Measurements from ENCODE around the gene DEFB129. TPM values are rescaled to one million over a fixed set of nuclear protein-coding genes. Genes with fewer than 3 reads are reported as not detected.

The DEFB129 gene, protein sequence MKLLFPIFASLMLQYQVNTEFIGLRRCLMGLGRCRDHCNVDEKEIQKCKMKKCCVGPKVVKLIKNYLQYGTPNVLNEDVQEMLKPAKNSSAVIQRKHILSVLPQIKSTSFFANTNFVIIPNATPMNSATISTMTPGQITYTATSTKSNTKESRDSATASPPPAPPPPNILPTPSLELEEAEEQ
- not detected in 2 replicates for total RNA-seq (2022)
- Bru-seq, nascent RNA = not detected
- BruChase-seq, experiment 1, labeled RNA remaining after a 6-hour chase = not detected
- BruChase-seq, experiment 2, labeled RNA remaining after a 2-hour chase = not detected
- long read RNA-seq = 0 reads

DNA sequence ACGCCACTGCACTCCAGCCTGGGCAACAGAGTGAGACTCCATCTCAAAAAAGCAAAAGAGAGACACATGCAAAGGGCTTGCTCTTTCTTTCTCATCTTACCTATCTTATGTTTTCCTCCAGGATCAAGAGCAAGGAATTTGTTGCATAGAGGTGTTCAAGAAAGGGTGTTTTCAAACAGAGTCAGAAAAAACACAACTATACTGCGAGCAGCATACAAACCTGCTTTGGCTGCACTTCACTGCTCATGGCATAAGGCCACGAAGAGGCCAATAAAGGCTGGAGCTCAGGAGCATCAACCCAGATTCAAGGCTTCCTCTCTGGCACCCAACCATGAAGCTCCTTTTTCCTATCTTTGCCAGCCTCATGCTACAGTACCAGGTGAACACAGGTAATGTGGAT lies at the start of gene DEFB129:
TSS of gene DEFB129 (plus strand) at position 301 of the 400 bp plus-strand sequence. CDS start at position 332, 31 bp downstream.
- Mint-ChIP-seq H3K36me3 (ENCODE audit: insufficient read depth, unreplicated experiment) (no peaks in the 10 kb centered on the region), H3K4me3 (ENCODE audit: unreplicated experiment) (no peak within 1 kb of the TSS), H3K4me1 (ENCODE audit: insufficient read depth, unreplicated experiment) (no peaks in the 10 kb centered on the region), H3K27ac (ENCODE audit: low read depth, unreplicated experiment) (no peak within 1 kb of the TSS), H3K9me3 (ENCODE audit: unreplicated experiment) (no peaks in the 10 kb centered on the region), H3K27me3 (ENCODE audit: insufficient read depth, unreplicated experiment) (peaks cover 80% of the 10 kb centered on the region)
- CTCF ChIA-PET = interaction anchor here (0.5 to 4.9 kb wide), 5 partner anchors 9 to 104 kb away, joined by 3 to 30 read pairs (median 6); no protein-coding TSS in a partner anchor
- TF ChIP-seq, protein P1, sequence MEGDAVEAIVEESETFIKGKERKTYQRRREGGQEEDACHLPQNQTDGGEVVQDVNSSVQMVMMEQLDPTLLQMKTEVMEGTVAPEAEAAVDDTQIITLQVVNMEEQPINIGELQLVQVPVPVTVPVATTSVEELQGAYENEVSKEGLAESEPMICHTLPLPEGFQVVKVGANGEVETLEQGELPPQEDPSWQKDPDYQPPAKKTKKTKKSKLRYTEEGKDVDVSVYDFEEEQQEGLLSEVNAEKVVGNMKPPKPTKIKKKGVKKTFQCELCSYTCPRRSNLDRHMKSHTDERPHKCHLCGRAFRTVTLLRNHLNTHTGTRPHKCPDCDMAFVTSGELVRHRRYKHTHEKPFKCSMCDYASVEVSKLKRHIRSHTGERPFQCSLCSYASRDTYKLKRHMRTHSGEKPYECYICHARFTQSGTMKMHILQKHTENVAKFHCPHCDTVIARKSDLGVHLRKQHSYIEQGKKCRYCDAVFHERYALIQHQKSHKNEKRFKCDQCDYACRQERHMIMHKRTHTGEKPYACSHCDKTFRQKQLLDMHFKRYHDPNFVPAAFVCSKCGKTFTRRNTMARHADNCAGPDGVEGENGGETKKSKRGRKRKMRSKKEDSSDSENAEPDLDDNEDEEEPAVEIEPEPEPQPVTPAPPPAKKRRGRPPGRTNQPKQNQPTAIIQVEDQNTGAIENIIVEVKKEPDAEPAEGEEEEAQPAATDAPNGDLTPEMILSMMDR (IDR thresholded peaks at IDR 0.05; ENCODE audit: unreplicated experiment) = no peak
- no TSS peak for BruUV-seq (replicated peaks)
- POLR2A ChIA-PET = interaction anchor here (0.6 to 1.3 kb wide), 2 partner anchors 17 to 97 kb away, joined by 3 to 4 read pairs; no protein-coding TSS in a partner anchor
- intact Hi-C loops (cut with micrococcal nuclease) = no loop called here
- no peak for DNase-seq (ENCODE audit: unreplicated experiment)

DNA sequence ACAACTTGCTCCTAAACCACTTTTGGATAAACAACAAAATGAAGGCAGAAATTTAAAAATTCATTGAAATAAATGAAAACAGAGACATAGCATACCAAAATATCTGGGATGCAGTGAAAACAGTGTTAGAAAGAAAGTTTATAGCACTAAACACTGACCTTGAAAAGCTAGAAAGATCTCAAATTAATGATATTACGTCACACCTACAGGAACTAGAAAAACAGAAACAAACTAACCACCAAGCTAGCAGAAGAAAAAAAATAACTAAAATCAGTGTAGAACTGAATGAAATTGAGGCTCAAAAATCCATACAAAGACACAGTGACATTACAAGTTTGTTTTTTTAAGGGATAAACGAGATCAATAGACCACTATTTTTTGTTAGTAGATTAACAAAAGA lies 42.8 kb upstream of the DEFB129 start:
- intact Hi-C loops (cut with micrococcal nuclease) = no loop called here
- no peak for DNase-seq (ENCODE audit: unreplicated experiment)
- no peaks in the 10 kb centered on the region for H3K4me1 Mint-ChIP-seq (ENCODE audit: insufficient read depth, unreplicated experiment)
- no peaks in the 10 kb centered on the region for H3K9me3 Mint-ChIP-seq (ENCODE audit: unreplicated experiment)
- H3K36me3 Mint-ChIP-seq (ENCODE audit: insufficient read depth, unreplicated experiment) = no peaks in the 10 kb centered on the region
- no peak overlapping the region for H3K27ac Mint-ChIP-seq (ENCODE audit: low read depth, unreplicated experiment)
- no peak overlapping the region for H3K4me3 Mint-ChIP-seq (ENCODE audit: unreplicated experiment)
- TF ChIP-seq, protein P1 (IDR thresholded peaks at IDR 0.05; ENCODE audit: unreplicated experiment) = no peak
- ChIA-PET POLR2A (no interaction called here), CTCF (no interaction called here)
- BruUV-seq (replicated peaks) = no TSS peak
- peaks cover 80% of the 10 kb centered on the region for H3K27me3 Mint-ChIP-seq (ENCODE audit: insufficient read depth, unreplicated experiment)

DNA sequence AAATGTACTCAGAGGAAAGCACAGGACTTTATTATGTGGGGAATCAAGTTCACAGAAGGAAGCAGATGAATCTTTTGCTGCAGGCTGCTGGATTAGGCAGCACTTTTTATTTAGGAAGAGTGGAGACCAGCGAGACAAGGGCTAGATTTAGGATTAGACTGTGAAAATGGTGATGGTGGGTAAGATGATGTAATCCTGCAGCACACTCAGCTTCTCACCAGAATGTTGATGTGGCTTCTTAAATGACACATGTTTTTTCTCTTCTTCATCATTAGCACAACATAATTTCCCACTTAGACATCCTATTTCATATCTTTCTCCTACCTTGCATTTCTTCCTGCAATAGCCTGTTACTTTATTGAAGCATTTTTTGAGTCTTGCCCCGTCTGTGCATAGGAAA lies 39.3 kb upstream of the DEFB129 start:
- H3K27ac Mint-ChIP-seq (ENCODE audit: low read depth, unreplicated experiment) = no peak overlapping the region
- H3K4me1 Mint-ChIP-seq (ENCODE audit: insufficient read depth, unreplicated experiment) = no peaks in the 10 kb centered on the region
- intact Hi-C loops (cut with micrococcal nuclease) = no loop called here
- ChIA-PET CTCF (interaction anchor here (0.7 to 1.0 kb wide), 2 partner anchors 76 to 106 kb away, joined by 3 read pairs; no protein-coding TSS in a partner anchor), POLR2A (no interaction called here)
- DNase-seq (ENCODE audit: unreplicated experiment) = no peak
- BruUV-seq (replicated peaks) = no TSS peak
- no peaks in the 10 kb centered on the region for H3K36me3 Mint-ChIP-seq (ENCODE audit: insufficient read depth, unreplicated experiment)
- H3K27me3 Mint-ChIP-seq (ENCODE audit: insufficient read depth, unreplicated experiment) = peaks cover 80% of the 10 kb centered on the region
- TF ChIP-seq, protein P1 (IDR thresholded peaks at IDR 0.05; ENCODE audit: unreplicated experiment) = no peak
- H3K9me3 Mint-ChIP-seq (ENCODE audit: unreplicated experiment) = peaks cover 7% of the 10 kb centered on the region
- no peak overlapping the region for H3K4me3 Mint-ChIP-seq (ENCODE audit: unreplicated experiment)

DNA sequence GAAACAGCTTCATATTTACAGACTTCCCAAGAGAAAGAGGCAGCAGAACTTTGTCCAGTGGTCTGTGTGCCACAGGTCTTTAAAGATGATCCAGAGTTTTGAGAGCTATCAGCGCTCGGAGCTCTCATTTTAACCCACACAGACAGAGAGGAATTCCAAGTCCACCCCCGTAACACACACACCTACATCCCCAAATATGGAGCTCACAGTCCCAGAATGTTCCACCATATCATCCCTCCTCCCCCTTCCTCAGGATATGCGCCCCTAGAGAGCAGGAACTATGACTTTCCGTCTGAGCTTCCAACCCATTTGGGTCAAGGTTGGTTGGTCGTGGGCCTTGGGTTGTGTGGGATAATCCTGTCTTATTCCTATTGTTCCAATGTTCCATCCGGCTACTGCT lies 37.4 kb upstream of the DEFB129 start, which contains the start of gene DEFB128:
TSS of gene DEFB128 (minus strand) at position 101 of the 400 bp plus-strand sequence. CDS start at position 13, 88 bp downstream.
- Mint-ChIP-seq H3K27me3 (ENCODE audit: insufficient read depth, unreplicated experiment) (peaks cover 62% of the 10 kb centered on the region), H3K27ac (ENCODE audit: low read depth, unreplicated experiment) (no peak within 1 kb of the TSS), H3K36me3 (ENCODE audit: insufficient read depth, unreplicated experiment) (no peaks in the 10 kb centered on the region), H3K4me1 (ENCODE audit: insufficient read depth, unreplicated experiment) (no peaks in the 10 kb centered on the region), H3K9me3 (ENCODE audit: unreplicated experiment) (peaks cover 7% of the 10 kb centered on the region), H3K4me3 (ENCODE audit: unreplicated experiment) (no peak within 1 kb of the TSS)
- ChIA-PET POLR2A (interaction anchor here (0.9 kb wide), 1 partner anchor 17 kb away, joined by 3 read pairs; no protein-coding TSS in a partner anchor), CTCF (interaction anchor here (0.9 to 1.0 kb wide), 2 partner anchors 19 to 30 kb away, joined by 3 read pairs; no protein-coding TSS in a partner anchor)
- intact Hi-C loops (cut with micrococcal nuclease) = no loop called here
- no TSS peak for BruUV-seq (replicated peaks)
- TF ChIP-seq, protein P1 (IDR thresholded peaks at IDR 0.05; ENCODE audit: unreplicated experiment) = no peak
- no peak for DNase-seq (ENCODE audit: unreplicated experiment)
